GM12878 (cell line): Measurements from ENCODE around the gene SPTLC3. TPM values are rescaled to one million over a fixed set of nuclear protein-coding genes. Genes with fewer than 3 reads are reported as not detected.

Experiments used
- ATAC-seq: fragments of 200-7000 bp; cut with Tn5 transposase; 3 replicates; pipeline ENCODE4 v1.9.1; 2020; ENCODE audit warnings: mild to moderate bottlenecking, moderate library complexity
- BruUV-seq: library from RNA; stranded (reverse); fragments of 400-500 nt; replicated peaks from 2 replicates; lab custom pipeline; 2021; lab: Mats Ljungman, UMichigan
- CTCF ChIA-PET: fragments of 300-600 bp; sonication (Branson Sonifier 250); formaldehyde crosslinking; extraction: SDS; loops from one replicate; lab custom pipeline; 2021; ENCODE audit warnings: inconsistent platforms; lab: Yijun Ruan, JAX
- POLR2A ChIA-PET: fragments of 350-600 bp; formaldehyde crosslinking; extraction: SDS; loops from one replicate; lab custom pipeline; 2021; ENCODE audit warnings: inconsistent platforms; lab: Charles Lee
- RAD21 ChIA-PET: fragments of 300-600 bp; sonication (Branson Sonifier 250); formaldehyde crosslinking; loops from one replicate; lab custom pipeline; 2023; ENCODE audit warnings: antibody characterized with exemption; ENCODE audit not compliant: unreplicated experiment; lab: Charles Lee
- SMC1A ChIA-PET: fragments of 300-600 bp; sonication (Branson Sonifier 250); formaldehyde crosslinking; loops from one replicate; lab custom pipeline; 2023; ENCODE audit not compliant: unreplicated experiment, uncharacterized antibody; lab: Charles Lee
- DNase-seq: peaks from one replicate; pipeline ENCODE4 v3.0.0-alpha.2; 2011; ENCODE audit warnings: low read depth, low spot score
- FAIRE-seq: peaks from 3 replicates; lab custom pipeline; 2011; peaks lifted over from hg19 to GRCh38; lab: Jason Lieb, UNC
- H2AFZ ChIP-seq: 2 replicates; pipeline ENCODE4 v1.6.0; 2011; ENCODE audit warnings: low read depth, low read length, control low read depth; ENCODE audit not compliant: control insufficient read depth
- H3K27ac ChIP-seq: 2 replicates; pipeline ENCODE4 v1.5.1; 2011; ENCODE audit warnings: control low read depth; ENCODE audit not compliant: control insufficient read depth, insufficient read depth
- H3K27me3 ChIP-seq, 2 experiments: replicated peaks in 1 of 2; 2 replicates each; pipeline versions ENCODE4 v1.6.0 to v1.6.1; 2011; ENCODE audit warnings: low read length in 1 of 2; ENCODE audit not compliant: control insufficient read depth in 2 of 2, insufficient read depth in 2 of 2
- H3K36me3 ChIP-seq, 2 experiments: 2 replicates each; pipeline ENCODE4 v1.5.1; 2011; ENCODE audit warnings: low read length in 1 of 2; ENCODE audit not compliant: control insufficient read depth in 2 of 2, insufficient read depth in 2 of 2
- H3K4me1 ChIP-seq: 2 replicates; pipeline ENCODE4 v1.6.1; 2011; ENCODE audit warnings: mild to moderate bottlenecking, low read length, moderate library complexity, mixed read lengths; ENCODE audit not compliant: control insufficient read depth, insufficient read depth
- H3K4me2 ChIP-seq: 2 replicates; pipeline ENCODE4 v1.6.0; 2011; ENCODE audit warnings: control low read depth; ENCODE audit not compliant: control insufficient read depth, insufficient read depth
- H3K4me3 ChIP-seq: fragments of 200-600 bp; sonication (generic); 2 replicates; pipeline ENCODE4 v1.5.1; 2016
- H3K79me2 ChIP-seq: 2 replicates; pipeline ENCODE4 v1.6.0; 2011; ENCODE audit warnings: low read length; ENCODE audit not compliant: control insufficient read depth, insufficient read depth
- H3K9ac ChIP-seq: 2 replicates; pipeline ENCODE4 v1.8.0; 2011; ENCODE audit warnings: low read length, control low read depth, mixed read lengths; ENCODE audit not compliant: control insufficient read depth, insufficient read depth
- H3K9me3 ChIP-seq: replicated peaks from 3 replicates; pipeline ENCODE4 v1.5.1; 2011; ENCODE audit warnings: mild to moderate bottlenecking, low read length; ENCODE audit not compliant: control insufficient read depth, insufficient read depth
- H4K20me1 ChIP-seq: 2 replicates; pipeline ENCODE4 v1.6.0; 2011; ENCODE audit not compliant: control insufficient read depth, insufficient read depth
- ATF7 ChIP-seq: fragments of 450-650 bp; IDR thresholded peaks from 2 replicates; pipeline ENCODE4 v1.6.1; 2016; ENCODE audit warnings: low read depth, mild to moderate bottlenecking
- BACH1 ChIP-seq: fragments of 450-650 bp; IDR thresholded peaks from 2 replicates; pipeline ENCODE4 v1.6.1; 2017; ENCODE audit warnings: mild to moderate bottlenecking, borderline replicate concordance
- BCL3 ChIP-seq: IDR thresholded peaks from 2 replicates; pipeline ENCODE4 v1.6.1; 2011; ENCODE audit warnings: borderline replicate concordance, low read depth, mild to moderate bottlenecking, moderate library complexity, low read length; ENCODE audit not compliant: insufficient read depth, poor library complexity, severe bottlenecking
- EED ChIP-seq: sonication (generic); IDR thresholded peaks from 2 replicates; pipeline ENCODE4 v1.6.1; 2016; ENCODE audit warnings: antibody characterized with exemption, low read depth
- IKZF2 ChIP-seq, 2 experiments: fragments of 450-650 bp; IDR thresholded peaks; 2 replicates each; pipeline ENCODE4 v1.6.1; 2017; ENCODE audit warnings: mild to moderate bottlenecking in 2 of 2, moderate library complexity in 2 of 2
- RUNX3 ChIP-seq: IDR thresholded peaks from 2 replicates; pipeline ENCODE4 v1.6.1; 2012; ENCODE audit warnings: low read length, inconsistent platforms
- STAT3 ChIP-seq: IDR thresholded peaks from 2 replicates; pipeline ENCODE4 v1.6.1; 2011; ENCODE audit warnings: low read depth, low read length, improper control_type of control experiment
- ZNF217 ChIP-seq: fragments of 450-650 bp; IDR thresholded peaks from 2 replicates; pipeline ENCODE4 v1.6.1; 2017; ENCODE audit warnings: antibody characterized with exemption, mild to moderate bottlenecking
- ZNF384 ChIP-seq: IDR thresholded peaks from 2 replicates; pipeline ENCODE4 v1.6.1; 2012; ENCODE audit warnings: low read depth, mild to moderate bottlenecking, low read length, improper control_type of control experiment, borderline replicate concordance
- ZSCAN29 ChIP-seq: fragments of 450-650 bp; IDR thresholded peaks from 2 replicates; pipeline ENCODE4 v1.6.1; 2017; ENCODE audit warnings: mild to moderate bottlenecking, moderate library complexity
- WGBS: methylation state at CpG from one replicate; pipeline ENCODE4 v1.1.6; 2016; ENCODE audit warnings: low lambda C conversion rate; ENCODE audit not compliant: insufficient replicate concordance, insufficient coverage; ENCODE audit errors: missing lambda C conversion rate; 5-methylcytosine and 5-hydroxymethylcytosine counted together
- in situ Hi-C: fragments of 300-500 bp; cut with MboI; formaldehyde crosslinking; loops from 9 replicates; pipeline ENCODE4 v1.14.3; 2018; ENCODE audit warnings: mixed read lengths
- intact Hi-C: fragments of 100-400 bp; cut with micrococcal nuclease; formaldehyde crosslinking; loops from one replicate; pipeline ENCODE4 v1.14.2; 2022; ENCODE audit not compliant: unreplicated experiment
- polyA plus RNA-seq, 11 experiments: library from polyadenylated mRNA; depleted of rRNA in 4 of 11; unstranded in 6 of 11; stranded (reverse) in 5 of 11; fragments of >200 nt; fragmentation: Nextera tagmentation in 4 of 11; fragmentation: Illumina TruSeq in 1 of 11; extraction: Ambion mirVana in 4 of 11; extraction: Trizol in 1 of 11; gene quantifications; 1 replicate in 1 of 11; 2 replicates in 10 of 11; pipeline versions ENCODE4 v1.2.1 to v1.2.3, GENCODE V29; 2011 to 2016; ENCODE audit warnings: inconsistent platforms in 2 of 11, missing spikeins in 2 of 11, low read depth in 1 of 11
- total RNA-seq, 4 experiments: library from RNA; depleted of rRNA in 3 of 4; stranded (reverse); fragments of >200 nt in 3 of 4; fragmentation: Illumina TruSeq in 1 of 4; extraction: Trizol in 1 of 4; gene quantifications; 2 replicates each; pipeline versions ENCODE4 v1.2.1 to v1.2.3, GENCODE V29; 2013 to 2021
- TF ChIP-seq, protein P1 (sequence below): fragments of 450-650 bp; IDR thresholded peaks from 2 replicates; pipeline ENCODE4 v1.6.1; 2016; ENCODE audit warnings: mild to moderate bottlenecking
- TF ChIP-seq, protein P2 (sequence below): fragments of 450-650 bp; formaldehyde crosslinking; IDR thresholded peaks from 2 replicates; pipeline ENCODE4 v1.4.0; 2020; ENCODE audit warnings: mild to moderate bottlenecking, moderate library complexity
- TF ChIP-seq, protein P3 (sequence below): fragments of 450-650 bp; IDR thresholded peaks from 2 replicates; pipeline ENCODE4 v1.6.1; 2017; ENCODE audit warnings: antibody characterized with exemption, mild to moderate bottlenecking, moderate library complexity

Gene SPTLC3
- total and polyA plus RNA-seq, 10 of the 15 experiments (the other 5 are each of a cell fraction or from before 2014, with no cell fraction given): 0.04 to 0.29 (median 0.06) TPM; not detected in 7

- no peak for TF ChIP-seq STAT3
- no peak for TF ChIP-seq EED
- no peak for TF ChIP-seq ZNF217
Observed at GRCh38 chr20:13211956-13212618, 203.3 kb downstream of the SPTLC3 start (continued).

DNA sequence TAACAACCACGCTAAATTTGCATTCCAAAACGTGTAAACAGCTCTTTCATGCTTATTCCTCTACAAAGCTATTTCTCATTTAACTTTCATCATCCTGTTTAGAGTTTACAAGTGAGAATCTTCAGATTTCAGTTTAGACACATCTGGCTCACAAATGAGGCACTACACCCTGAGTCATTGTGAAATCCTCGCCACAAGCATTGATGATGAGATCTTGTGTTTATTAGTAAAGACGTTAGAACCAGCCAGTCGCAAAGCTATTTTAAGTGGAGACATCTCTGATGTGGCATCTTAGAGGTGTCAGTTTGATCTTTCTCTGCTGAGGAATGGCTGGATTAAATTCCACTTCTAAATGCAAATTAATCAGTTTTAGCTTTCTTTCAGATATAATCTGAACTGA, 204.0 kb downstream of the SPTLC3 start:
- FAIRE-seq (no peak), DNase-seq (no peak), ATAC-seq (peak; percentile 66)
- Histone ChIP-seq H3K4me3 (no peak overlapping the region), H3K9ac (no peak overlapping the region), H3K79me2 (no peaks in the 10 kb centered on the region), H3K27ac (no peak overlapping the region), H4K20me1 (no peaks in the 10 kb centered on the region), H3K4me2 (no peak overlapping the region), H3K27me3 (peaks cover 0 to 2% of the 10 kb centered on the region in 2 experiments; a peak in 1 of 4 replicates), H3K4me1 (no peaks in the 10 kb centered on the region), H2AFZ (no peak overlapping the region), H3K9me3 (no peaks in the 10 kb centered on the region), H3K36me3 (no peaks in the 10 kb centered on the region)
- in situ Hi-C loops: no loop called here
- 6% methylated on average over 5 of the region's 5 CpGs for WGBS
- RAD21 ChIA-PET: interaction anchor here (1.1 kb wide), 1 partner anchor 10 kb away, joined by 3 read pairs; no protein-coding TSS in a partner anchor
- CTCF ChIA-PET: interaction anchor here (0.7 to 1.2 kb wide), 3 partner anchors 9 to 90 kb away, joined by 3 read pairs; no protein-coding TSS in a partner anchor
- BruUV-seq: no TSS peak
- POLR2A ChIA-PET: no interaction called here
- intact Hi-C loops: no loop called here
- SMC1A ChIA-PET: interaction anchor here (0.6 to 1.4 kb wide), 2 partner anchors 46 to 134 kb away, joined by 3 read pairs; no protein-coding TSS in a partner anchor
- TF ChIP-seq, protein P1, sequence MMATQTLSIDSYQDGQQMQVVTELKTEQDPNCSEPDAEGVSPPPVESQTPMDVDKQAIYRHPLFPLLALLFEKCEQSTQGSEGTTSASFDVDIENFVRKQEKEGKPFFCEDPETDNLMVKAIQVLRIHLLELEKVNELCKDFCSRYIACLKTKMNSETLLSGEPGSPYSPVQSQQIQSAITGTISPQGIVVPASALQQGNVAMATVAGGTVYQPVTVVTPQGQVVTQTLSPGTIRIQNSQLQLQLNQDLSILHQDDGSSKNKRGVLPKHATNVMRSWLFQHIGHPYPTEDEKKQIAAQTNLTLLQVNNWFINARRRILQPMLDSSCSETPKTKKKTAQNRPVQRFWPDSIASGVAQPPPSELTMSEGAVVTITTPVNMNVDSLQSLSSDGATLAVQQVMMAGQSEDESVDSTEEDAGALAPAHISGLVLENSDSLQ: 0 out of 2 replicates have a peak, but pooled peaks have one; percentile 6
- TF ChIP-seq, protein P2, sequence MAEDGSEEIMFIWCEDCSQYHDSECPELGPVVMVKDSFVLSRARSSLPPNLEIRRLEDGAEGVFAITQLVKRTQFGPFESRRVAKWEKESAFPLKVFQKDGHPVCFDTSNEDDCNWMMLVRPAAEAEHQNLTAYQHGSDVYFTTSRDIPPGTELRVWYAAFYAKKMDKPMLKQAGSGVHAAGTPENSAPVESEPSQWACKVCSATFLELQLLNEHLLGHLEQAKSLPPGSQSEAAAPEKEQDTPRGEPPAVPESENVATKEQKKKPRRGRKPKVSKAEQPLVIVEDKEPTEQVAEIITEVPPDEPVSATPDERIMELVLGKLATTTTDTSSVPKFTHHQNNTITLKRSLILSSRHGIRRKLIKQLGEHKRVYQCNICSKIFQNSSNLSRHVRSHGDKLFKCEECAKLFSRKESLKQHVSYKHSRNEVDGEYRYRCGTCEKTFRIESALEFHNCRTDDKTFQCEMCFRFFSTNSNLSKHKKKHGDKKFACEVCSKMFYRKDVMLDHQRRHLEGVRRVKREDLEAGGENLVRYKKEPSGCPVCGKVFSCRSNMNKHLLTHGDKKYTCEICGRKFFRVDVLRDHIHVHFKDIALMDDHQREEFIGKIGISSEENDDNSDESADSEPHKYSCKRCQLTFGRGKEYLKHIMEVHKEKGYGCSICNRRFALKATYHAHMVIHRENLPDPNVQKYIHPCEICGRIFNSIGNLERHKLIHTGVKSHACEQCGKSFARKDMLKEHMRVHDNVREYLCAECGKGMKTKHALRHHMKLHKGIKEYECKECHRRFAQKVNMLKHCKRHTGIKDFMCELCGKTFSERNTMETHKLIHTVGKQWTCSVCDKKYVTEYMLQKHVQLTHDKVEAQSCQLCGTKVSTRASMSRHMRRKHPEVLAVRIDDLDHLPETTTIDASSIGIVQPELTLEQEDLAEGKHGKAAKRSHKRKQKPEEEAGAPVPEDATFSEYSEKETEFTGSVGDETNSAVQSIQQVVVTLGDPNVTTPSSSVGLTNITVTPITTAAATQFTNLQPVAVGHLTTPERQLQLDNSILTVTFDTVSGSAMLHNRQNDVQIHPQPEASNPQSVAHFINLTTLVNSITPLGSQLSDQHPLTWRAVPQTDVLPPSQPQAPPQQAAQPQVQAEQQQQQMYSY (CRISPR knock-in tag): no peak
- TF ChIP-seq BACH1: no peak
- no peak for TF ChIP-seq ZNF384
- TF ChIP-seq, protein P3, sequence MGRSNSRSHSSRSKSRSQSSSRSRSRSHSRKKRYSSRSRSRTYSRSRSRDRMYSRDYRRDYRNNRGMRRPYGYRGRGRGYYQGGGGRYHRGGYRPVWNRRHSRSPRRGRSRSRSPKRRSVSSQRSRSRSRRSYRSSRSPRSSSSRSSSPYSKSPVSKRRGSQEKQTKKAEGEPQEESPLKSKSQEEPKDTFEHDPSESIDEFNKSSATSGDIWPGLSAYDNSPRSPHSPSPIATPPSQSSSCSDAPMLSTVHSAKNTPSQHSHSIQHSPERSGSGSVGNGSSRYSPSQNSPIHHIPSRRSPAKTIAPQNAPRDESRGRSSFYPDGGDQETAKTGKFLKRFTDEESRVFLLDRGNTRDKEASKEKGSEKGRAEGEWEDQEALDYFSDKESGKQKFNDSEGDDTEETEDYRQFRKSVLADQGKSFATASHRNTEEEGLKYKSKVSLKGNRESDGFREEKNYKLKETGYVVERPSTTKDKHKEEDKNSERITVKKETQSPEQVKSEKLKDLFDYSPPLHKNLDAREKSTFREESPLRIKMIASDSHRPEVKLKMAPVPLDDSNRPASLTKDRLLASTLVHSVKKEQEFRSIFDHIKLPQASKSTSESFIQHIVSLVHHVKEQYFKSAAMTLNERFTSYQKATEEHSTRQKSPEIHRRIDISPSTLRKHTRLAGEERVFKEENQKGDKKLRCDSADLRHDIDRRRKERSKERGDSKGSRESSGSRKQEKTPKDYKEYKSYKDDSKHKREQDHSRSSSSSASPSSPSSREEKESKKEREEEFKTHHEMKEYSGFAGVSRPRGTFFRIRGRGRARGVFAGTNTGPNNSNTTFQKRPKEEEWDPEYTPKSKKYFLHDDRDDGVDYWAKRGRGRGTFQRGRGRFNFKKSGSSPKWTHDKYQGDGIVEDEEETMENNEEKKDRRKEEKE: no peak
- TF ChIP-seq RUNX3: peak; percentile 32; the same call in 1 of the 2 replicates
- no peak for TF ChIP-seq ZSCAN29
- no peak for TF ChIP-seq BCL3
- no peak for TF ChIP-seq ATF7
- no peak for TF ChIP-seq IKZF2 (IDR thresholded peaks at IDR 0.05)
